OCI-M1 (cell line): Measurements from ENCODE around the gene GRWD1.

Experiments used
- DNase-seq: peaks from one replicate; lab custom pipeline; 2025; lab: John Stamatoyannopoulos, UW

Gene GRWD1

DNA sequence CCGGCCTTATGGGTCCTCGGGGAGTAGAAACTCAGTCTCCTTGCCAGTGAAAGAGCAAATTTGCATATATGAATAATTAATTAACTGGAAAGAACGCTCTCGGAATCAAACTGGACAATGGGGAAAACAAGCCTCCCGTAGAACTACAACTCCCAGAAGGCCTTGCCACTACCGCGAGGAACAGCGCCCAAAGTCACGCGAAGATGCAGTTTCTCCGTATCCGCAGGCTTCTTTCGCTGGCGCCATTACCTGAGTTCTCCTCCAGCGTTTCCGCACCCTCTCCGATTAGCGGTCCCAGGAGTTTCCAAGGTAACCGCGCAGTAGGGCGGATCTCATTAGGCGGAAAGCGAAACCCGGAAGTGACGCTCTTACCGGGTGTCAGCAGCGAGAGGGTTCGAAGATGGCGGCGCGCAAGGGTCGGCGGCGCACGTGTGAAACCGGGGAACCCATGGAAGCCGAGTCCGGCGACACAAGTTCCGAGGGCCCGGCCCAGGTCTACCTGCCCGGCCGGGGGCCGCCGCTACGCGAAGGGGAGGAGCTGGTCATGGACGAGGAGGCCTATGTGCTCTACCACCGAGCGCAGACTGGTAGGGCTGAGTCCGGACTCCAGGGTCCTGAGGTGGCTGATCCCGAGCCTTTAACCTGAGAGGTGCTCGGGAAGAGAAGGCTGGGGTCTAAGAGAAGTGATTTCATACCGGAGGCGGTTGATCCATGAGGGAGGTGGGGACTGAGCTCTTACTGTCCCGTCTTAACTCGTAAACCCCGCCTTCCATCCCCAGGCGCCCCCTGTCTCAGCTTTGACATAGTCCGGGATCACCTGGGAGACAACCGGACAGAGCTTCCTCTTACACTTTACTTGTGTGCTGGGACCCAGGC, at the start of gene GRWD1:
GRWD1 (plus strand) TSS at position 378 of the 876 bp plus-strand sequence; CDS start at position 401, 23 bp downstream.
- peak; percentile 99 for DNase-seq

GRCh38 chr19:48396016-48396823, 49.6 kb upstream of the GRWD1 start:
- DNase-seq = peak; percentile 38

- DNase-seq = no peak
Observed at GRCh38 chr19:48396824-48397176, 49.0 kb upstream of the GRWD1 start.

DNA sequence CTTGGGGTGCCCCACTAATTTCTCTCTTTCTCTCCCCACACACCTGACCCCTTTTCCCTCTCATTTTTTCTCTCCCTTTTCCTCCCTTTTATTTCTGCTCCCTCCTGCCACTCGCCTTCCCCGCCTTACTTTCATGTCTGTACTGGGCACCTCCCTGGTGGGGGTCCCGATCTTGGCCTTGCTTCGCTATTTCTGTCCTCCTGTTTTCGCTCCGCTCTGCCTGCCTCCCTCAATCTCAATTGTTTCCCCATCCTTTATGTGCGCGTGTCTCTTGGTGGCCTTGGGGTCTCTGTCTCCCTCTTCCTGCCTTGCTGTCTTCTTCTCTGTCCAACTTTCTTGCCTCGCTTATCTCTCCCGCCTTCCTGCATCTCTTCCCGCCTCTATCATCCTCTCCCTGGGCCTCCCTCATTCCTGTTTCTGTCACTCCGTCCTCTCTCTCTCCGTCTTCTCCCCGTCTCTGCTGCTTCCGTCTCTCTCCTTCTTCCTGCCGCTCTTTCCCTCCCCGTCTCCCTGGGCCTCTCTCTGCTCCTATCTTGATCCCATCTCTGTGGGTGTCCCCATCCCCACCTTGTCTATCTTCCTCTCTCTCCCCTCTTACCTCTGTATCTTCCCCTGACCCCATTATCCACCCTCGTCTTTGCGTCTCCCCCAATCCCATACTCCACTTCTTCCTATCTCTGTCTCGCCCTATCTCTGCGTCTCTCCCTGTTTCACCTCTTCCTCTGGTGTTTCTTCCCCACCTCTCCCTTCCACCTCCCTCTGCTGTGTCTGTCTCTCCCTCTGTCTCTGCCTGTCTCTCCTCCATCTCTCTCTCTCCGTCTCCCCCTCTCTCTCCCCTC, 48.3 kb upstream of the GRWD1 start:
- no peak for DNase-seq

- peak; percentile 57 for DNase-seq
Observed at GRCh38 chr19:48398102-48398374, 47.7 kb upstream of the GRWD1 start.

GRCh38 chr19:48398375-48399235, 47.2 kb upstream of the GRWD1 start:
- peak; percentile 95 for DNase-seq

DNA sequence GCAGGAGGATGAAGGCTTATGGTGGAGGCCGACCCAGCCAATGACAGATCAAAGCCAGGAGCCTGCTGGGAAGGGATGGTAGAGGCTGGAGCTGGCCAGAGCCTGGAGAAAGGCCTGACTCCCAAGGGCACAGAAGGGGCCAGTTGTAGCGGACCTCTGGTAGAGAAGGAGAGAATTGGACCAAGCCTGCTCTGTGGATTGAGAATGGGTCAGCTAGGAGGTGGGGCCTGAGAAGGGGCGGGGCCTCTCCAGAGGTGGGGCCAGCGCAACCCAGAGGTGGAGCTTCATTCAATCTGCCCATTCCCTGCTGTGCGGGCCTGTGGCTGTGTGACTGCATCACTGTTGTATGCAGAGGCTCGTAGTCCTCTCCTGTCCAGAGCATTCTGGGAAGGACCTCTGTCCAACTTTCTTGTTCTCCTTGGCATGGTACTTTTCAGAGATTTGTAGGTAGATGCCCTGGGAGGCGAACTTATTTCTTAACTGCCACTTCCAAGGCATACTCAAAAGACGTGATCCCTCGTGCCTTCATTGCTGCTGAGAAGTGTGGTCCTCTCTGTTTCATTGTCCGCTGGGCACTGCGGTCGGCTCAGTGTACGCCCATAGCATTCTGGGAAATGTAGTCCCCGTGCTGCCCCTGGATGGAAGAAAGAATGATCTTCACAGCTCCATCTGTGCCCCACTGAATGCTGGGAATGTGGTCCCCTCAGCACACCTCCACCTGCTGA, 45.6 kb upstream of the GRWD1 start:
- peak; percentile 78 for DNase-seq

GRCh38 chr19:48401287-48401686, 44.5 kb upstream of the GRWD1 start:
- DNase-seq = no peak

GRCh38 chr19:48403606-48404005, 42.2 kb upstream of the GRWD1 start:
- DNase-seq = peak; percentile 81

- no peak for DNase-seq
Observed at GRCh38 chr19:48405010-48405659, 40.6 kb upstream of the GRWD1 start.

DNA sequence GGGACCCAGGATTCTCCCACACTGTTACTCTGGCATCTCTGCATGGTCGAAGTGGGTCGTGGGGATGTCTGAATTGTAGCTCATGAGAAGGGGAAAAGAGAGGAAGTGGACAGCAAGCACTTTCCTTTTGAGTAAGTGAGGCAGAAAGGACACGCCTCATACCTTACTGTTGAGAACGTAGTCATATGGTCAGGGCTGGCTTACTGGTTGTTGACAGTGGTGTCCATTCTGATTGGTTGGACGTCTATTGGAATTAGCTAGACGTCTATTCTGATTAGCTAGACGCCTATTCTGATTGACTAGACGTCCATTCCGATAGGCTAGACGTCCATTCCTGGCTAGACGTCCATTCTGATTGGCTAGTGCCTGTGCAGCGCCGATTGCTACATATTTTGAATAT, 39.9 kb upstream of the GRWD1 start:
- DNase-seq = no peak

DNA sequence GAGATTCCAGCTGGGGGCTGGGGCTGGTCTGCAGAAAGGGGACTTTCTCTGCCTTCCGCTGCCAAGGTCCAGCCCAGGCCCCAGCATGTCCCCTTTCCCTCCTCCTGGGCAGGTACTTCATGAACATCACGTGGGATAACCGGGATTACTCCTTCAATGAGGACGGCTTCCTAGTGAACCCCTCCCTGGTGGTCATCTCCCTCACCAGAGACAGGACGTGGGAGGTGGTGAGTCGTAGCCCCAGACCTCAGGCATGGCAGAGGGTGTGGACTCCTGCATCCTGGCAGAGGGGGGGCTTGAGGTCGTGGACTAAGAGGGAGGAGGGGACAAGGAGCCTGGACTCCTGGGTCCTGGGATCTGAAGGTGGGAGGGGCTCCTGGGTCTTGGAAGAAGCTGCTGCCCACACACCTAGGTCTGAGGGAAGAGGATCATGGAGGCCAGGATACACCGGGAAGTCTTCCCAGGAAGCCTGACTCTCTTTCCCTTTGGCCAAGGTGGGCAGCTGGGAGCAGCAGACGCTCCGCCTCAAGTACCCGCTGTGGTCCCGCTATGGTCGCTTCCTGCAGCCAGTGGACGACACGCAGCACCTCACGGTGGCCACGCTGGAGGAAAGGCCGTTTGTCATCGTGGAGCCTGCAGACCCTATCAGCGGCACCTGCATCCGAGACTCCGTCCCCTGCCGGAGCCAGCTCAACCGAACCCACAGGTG, 31.8 kb upstream of the GRWD1 start:
- DNase-seq = no peak

- DNase-seq = peak; percentile 89
Observed at GRCh38 chr19:48415395-48415794, 30.4 kb upstream of the GRWD1 start.

DNA sequence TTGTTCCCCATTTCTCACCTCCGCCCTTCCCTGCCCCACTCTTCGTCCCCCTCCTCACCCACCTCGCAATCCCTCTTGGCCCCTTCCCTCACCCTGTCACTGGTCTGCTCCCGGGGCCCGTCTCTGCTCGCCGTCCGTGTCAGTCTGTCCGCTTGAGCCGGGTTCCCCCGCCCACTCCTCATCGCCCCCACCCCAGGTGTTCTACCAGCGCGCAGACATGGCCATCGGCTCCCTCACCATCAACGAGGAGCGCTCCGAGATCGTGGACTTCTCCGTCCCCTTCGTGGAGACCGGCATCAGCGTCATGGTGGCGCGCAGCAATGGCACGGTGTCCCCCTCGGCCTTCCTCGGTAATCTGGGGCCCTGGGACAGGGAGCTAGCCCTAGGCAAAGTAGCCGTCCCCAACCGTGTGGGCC, 30.0 kb upstream of the GRWD1 start:
- no peak for DNase-seq

DNA sequence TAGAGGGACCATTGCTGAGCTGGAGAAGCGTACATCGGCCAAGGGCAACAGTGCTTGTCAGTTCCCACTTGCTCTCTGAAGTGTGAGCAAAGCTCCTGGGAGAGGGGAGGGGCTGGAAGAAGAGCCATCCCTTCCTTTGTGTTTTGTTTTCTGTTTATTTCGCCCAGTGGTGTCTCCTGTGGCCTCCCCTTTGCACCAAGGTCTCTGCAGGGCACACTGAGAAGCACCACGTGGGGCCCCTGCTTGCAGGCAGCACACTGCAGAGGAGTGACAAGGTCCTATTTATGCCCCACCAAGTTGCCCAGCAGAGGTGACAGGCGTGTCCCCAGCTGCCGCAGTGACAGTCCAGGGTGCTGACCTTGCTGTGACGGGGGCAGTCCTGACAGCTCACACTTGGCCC, 28.4 kb upstream of the GRWD1 start:
- no peak for DNase-seq

GRCh38 chr19:48418317-48419064, 27.3 kb upstream of the GRWD1 start:
- peak; percentile 74 for DNase-seq

GRCh38 chr19:48419158-48419920, 26.4 kb upstream of the GRWD1 start:
- DNase-seq = peak; percentile 56

GRCh38 chr19:48421548-48421947, 24.2 kb upstream of the GRWD1 start:
- DNase-seq = no peak
